Measurements from ENCODE around the gene CSTB. TPM values are rescaled to one million over a fixed set of nuclear protein-coding genes. Genes with fewer than 3 reads are reported as not detected.
A peak's percentile ranks its signal among the peaks of the same experiment; 100 is the strongest.

The CSTB gene
- total RNA-seq, 1 experiment from 2014 or later = 40.7 TPM

DNA sequence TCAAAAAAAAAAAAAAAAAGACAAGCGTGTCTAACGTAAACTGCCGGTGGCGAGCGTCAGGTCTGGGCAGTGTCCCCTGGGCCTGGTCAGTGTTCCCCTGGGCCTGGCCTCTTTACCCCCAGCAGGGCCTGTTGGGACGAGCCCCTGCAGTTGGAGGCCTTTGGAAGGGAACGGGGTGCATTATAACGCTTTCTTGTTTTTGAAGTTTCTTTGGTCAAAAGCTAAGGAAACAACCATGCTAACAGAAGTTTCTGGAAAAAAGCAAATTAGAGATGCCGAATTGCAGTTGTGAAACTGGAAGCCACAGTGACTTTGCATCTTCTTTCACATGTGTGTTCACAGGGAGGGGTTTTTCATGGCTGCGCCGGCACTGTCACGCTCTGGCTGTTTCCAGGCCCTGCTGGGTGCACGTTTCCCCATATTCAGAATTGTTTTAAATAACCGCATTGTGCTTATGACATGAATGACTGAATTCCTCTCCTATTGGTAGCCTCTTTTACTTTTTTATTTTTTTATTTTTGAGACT is 29.2 kb upstream of the CSTB start:
- Histone ChIP-seq H3K18ac (ENCODE audit: insufficient read length, low read depth, low read length) (no peak overlapping the region), H3K27ac (ENCODE audit: insufficient read length, low read depth, low read length) (no peak overlapping the region)

More for the DNA sequence above, 29.2 kb upstream of the CSTB start:
- no peaks in the 10 kb centered on the region for H3K23me2 ChIP-seq (ENCODE audit: insufficient read length, low read depth, low read length, poor library complexity, severe bottlenecking)
- no peak overlapping the region for H2AK5ac ChIP-seq (ENCODE audit: insufficient read length, low read length)
- no peak overlapping the region for H4K5ac ChIP-seq (ENCODE audit: insufficient read length, low read depth, low read length)
- H2BK15ac ChIP-seq (ENCODE audit: low read depth, low read length) = no peak overlapping the region
- peak overlapping the region in 2 of 3 experiments; percentile 34 to 37; a peak in 1 of 7 replicates for H3K27ac Mint-ChIP-seq
- H2BK120ac ChIP-seq (ENCODE audit: low read depth, low read length, poor library complexity, severe bottlenecking) = no peak overlapping the region
- H2AFZ ChIP-seq (ENCODE audit: low read length) = no peak overlapping the region
- H3K9me3 ChIP-seq (ENCODE audit: control insufficient read depth, low read depth, low read length) = no peaks in the 10 kb centered on the region
- H3K9ac ChIP-seq (ENCODE audit: extremely low read depth, insufficient read length, low read length) = no peak overlapping the region
- TF ChIP-seq, protein P1, sequence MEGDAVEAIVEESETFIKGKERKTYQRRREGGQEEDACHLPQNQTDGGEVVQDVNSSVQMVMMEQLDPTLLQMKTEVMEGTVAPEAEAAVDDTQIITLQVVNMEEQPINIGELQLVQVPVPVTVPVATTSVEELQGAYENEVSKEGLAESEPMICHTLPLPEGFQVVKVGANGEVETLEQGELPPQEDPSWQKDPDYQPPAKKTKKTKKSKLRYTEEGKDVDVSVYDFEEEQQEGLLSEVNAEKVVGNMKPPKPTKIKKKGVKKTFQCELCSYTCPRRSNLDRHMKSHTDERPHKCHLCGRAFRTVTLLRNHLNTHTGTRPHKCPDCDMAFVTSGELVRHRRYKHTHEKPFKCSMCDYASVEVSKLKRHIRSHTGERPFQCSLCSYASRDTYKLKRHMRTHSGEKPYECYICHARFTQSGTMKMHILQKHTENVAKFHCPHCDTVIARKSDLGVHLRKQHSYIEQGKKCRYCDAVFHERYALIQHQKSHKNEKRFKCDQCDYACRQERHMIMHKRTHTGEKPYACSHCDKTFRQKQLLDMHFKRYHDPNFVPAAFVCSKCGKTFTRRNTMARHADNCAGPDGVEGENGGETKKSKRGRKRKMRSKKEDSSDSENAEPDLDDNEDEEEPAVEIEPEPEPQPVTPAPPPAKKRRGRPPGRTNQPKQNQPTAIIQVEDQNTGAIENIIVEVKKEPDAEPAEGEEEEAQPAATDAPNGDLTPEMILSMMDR (conservative IDR thresholded peaks at IDR 0.05) = no peak
- H3K36me3 Mint-ChIP-seq (ENCODE audit: insufficient read depth in 1 of 3, low read depth in 3 of 3) = peaks cover 29 to 50% (median 47%) of the 10 kb centered on the region in 3 experiments; a peak in 6 of 7 replicates
- no peaks in the 10 kb centered on the region for H3K9me3 Mint-ChIP-seq
- H3K4me2 ChIP-seq (ENCODE audit: insufficient read depth, insufficient read length, low read length) = no peak overlapping the region
- no peaks in the 10 kb centered on the region for H3K79me2 ChIP-seq (ENCODE audit: insufficient read depth, low read length)
- H3T11ph ChIP-seq (ENCODE audit: low read length) = no peak overlapping the region
- H3K4me1 Mint-ChIP-seq = no peaks in the 10 kb centered on the region
- H3K27me3 Mint-ChIP-seq (ENCODE audit: low read depth) = no peaks in the 10 kb centered on the region
- H3K14ac ChIP-seq (ENCODE audit: insufficient read depth, low read length) = no peak overlapping the region; the same call in 1 of the 2 replicates
- no peak overlapping the region for H4K8ac ChIP-seq (replicated peaks; ENCODE audit: insufficient read length, low read depth, low read length)
- no peak overlapping the region for H3K4ac ChIP-seq (ENCODE audit: low read depth, low read length)
- WGBS (ENCODE audit: extremely low coverage, insufficient read length, low lambda C conversion rate) = no CpG with 5 or more reads among the region's 14 CpGs
- H4K91ac ChIP-seq (ENCODE audit: insufficient read length, low read depth, low read length) = no peak overlapping the region
- H3K56ac ChIP-seq (ENCODE audit: insufficient read length, low read depth, low read length) = no peak overlapping the region
- no peak overlapping the region for H2BK12ac ChIP-seq (ENCODE audit: insufficient read length, low read depth, low read length)
- H2BK20ac ChIP-seq (ENCODE audit: low read depth, low read length, poor library complexity, severe bottlenecking) = no peak overlapping the region
- H4K20me1 ChIP-seq (ENCODE audit: control insufficient read depth, insufficient read depth, insufficient read length) = no peaks in the 10 kb centered on the region
- no peaks in the 10 kb centered on the region for H3K79me1 ChIP-seq (ENCODE audit: insufficient read depth, low read depth, low read length, poor library complexity, severe bottlenecking)
- H2BK5ac ChIP-seq (ENCODE audit: insufficient read length, low read length) = no peak overlapping the region
- no peak overlapping the region for H3K23ac ChIP-seq (ENCODE audit: insufficient read length, low read depth, low read length)
- DNase-seq = no peak
- no peak overlapping the region for H3K4me3 Mint-ChIP-seq
- H3K27me3 ChIP-seq (ENCODE audit: insufficient read depth, low read length) = no peaks in the 10 kb centered on the region
- no peaks in the 10 kb centered on the region for H3K4me1 ChIP-seq (ENCODE audit: insufficient read depth, low read length)
